GM21737 (cell line): ENCODE results near the gene GJB1.
A peak's percentile ranks its signal among the peaks of the same experiment; 100 is the strongest.
"Not testable (repeated sequence)": the region's sequence is repeated elsewhere in the genome, so short reads cannot be mapped to it uniquely, and the experiment has no call there.

Source experiments
- ATAC-seq: cut with Tn5 transposase; IDR thresholded peaks from one replicate; pipeline ENCODE4 v1.9.1; 2021; ENCODE audit warnings: mild to moderate bottlenecking, moderate library complexity; ENCODE audit not compliant: unreplicated experiment

The GJB1 gene

DNA sequence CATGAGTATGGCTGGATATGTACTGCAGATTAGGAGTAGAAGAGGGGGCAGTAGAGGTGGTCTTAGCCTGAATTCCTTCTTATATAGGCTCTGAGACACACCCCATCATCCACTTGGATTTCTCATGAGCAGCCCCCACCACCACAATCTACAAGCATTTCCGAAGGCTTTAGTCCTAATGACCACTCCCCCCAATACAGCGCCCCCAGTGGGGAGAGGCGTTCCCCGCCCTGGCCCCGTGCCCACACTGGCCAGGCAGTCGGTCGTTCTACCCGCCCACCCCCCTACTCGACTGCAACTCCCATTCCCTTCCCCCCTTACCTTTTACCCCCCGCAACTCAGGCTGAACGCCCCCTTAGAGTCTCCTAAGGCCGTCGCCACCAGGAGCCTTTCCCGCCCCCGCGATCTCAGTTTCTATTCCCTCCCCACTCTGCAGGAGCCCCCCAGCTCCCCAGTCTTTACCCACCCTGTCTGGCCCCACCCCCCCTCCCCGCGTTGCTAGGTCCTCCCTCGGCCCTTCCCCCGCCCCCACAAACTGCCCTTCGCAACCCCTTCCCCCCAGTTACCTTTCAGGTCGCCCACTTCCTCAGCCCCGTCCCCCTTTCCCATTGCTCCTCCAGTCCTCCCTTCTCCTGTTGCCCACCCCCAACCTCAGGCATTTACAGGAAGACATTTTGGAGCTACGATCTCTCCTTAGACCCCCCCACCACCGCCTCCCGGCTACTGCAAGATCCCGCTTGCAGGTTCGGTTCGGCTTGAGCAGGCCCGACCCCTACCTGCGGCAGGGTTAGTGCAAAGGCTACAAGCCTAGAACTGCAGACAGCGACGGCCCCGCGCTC, 30.4 kb downstream of the GJB1 start:
- no peak for ATAC-seq

- peak; percentile 82 for ATAC-seq
Observed at GRCh38 chrX:71254092-71254963, 31.3 kb downstream of the GJB1 start, which contains the start of gene ZMYM3. Gene ZMYM3 (minus strand): TSS chrX:71254140. CDS start chrX:71253255, 885 bp downstream.

DNA sequence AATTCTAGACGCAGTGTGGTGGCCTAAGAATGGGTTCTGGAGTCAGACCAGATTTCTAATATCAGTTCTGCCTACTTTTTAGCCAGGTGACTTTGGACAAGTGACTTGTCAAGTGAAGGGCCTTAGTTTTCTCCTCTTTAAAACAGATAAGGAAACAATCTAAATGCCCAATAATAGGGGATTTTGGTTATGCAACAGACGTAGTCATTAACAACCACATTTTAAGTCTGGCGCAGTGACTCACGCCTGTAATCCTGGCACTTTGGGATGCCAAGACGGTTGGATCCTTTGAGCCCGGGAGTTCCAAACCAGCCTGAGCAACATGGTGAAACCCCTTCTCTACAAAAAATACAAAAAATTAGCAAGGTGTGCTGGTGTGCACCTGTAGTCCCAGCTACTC, 33.0 kb downstream of the GJB1 start:
- no peak for ATAC-seq

DNA sequence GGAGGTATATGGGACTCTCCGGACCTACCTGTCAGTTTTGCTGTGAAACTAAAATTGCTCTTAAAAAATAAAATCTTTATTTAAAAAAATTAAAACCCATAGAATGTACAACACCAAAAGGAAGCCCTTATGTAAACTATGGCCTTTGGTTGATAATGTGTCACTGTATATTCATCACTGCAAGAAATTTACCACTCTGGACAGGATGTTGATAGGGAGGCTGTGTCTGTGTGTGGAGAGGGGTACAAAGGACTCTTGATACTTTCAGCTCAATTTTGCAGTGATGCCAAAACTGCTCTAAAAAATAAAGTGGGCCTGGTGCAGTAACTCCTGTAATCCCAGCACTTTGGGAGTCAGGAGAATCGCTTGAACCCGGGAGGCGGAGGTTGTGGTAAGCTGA, 33.8 kb downstream of the GJB1 start:
- ATAC-seq = no peak

GRCh38 chrX:71268624-71269023, 45.6 kb downstream of the GJB1 start:
- ATAC-seq = not testable (repeated sequence)

- no peak for ATAC-seq
Observed at GRCh38 chrX:71269801-71270395, 46.9 kb downstream of the GJB1 start.

- not testable (repeated sequence) for ATAC-seq
Observed at GRCh38 chrX:71272313-71272712, 49.3 kb downstream of the GJB1 start.
